Lower leg skin (tissue), 4 donors: Measurements from ENCODE around the gene KLHL6. TPM values are rescaled to one million over a fixed set of nuclear protein-coding genes. Genes with fewer than 3 reads are reported as not detected.

Source experiments
- DNase-seq, 2 donors: peaks; one replicate each; pipeline ENCODE4 v3.0.0-alpha.2; 2019; ENCODE audit warnings: low spot score in 2 of 2
- H3K4me3 ChIP-seq: fragments of 200-600 bp; sonication (generic); 2 replicates; pipeline ENCODE4 v1.5.1; 2017; ENCODE audit warnings: mild to moderate bottlenecking, low read depth; ENCODE audit not compliant: poor library complexity, severe bottlenecking
- CTCF ChIP-seq, 3 donors: fragments of 450-650 bp; IDR thresholded peaks; one replicate each; pipeline ENCODE4 v1.5.1; 2016; ENCODE audit warnings: antibody characterized with exemption in 3 of 3, mild to moderate bottlenecking in 3 of 3, moderate library complexity in 2 of 3
- POLR2A ChIP-seq, 2 donors: fragments of 450-650 bp; IDR thresholded peaks; one replicate each; pipeline ENCODE4 v1.6.1; 2016 to 2017; ENCODE audit warnings: antibody characterized with exemption in 2 of 2, mild to moderate bottlenecking in 1 of 2, moderate library complexity in 1 of 2
- WGBS, 2 donors: methylation state at CpG; one replicate each; pipeline ENCODE4 v1.1.5; 2018; 5-methylcytosine and 5-hydroxymethylcytosine counted together
- intact Hi-C: fragments of 100-400 bp; cut with DNase I; formaldehyde crosslinking; loops from one replicate; pipeline ENCODE4 v1.15.0; 2023; ENCODE audit warnings: low total_unique reads
- total RNA-seq, 4 donors: library from RNA; depleted of rRNA; stranded (reverse); fragments of >200 nt; gene quantifications; one replicate each; pipeline ENCODE4 v1.1.0, GENCODE V29; 2016

KLHL6 gene
- total RNA-seq, 4 donors from 2014 or later = 0.10 to 0.58 (median 0.23) TPM

GRCh38 chr3:183508821-183509220 is 46.7 kb downstream of the KLHL6 start:
- intact Hi-C loops = no loop called here
- no peak for TF ChIP-seq CTCF (IDR thresholded peaks at IDR 0.05)
- no peak for TF ChIP-seq POLR2A (IDR thresholded peaks at IDR 0.05)
- no peak for DNase-seq
- no peak overlapping the region for H3K4me3 ChIP-seq
- WGBS, 2 donors = 71 to 85% methylated on average over 2 of the region's 2 CpGs

GRCh38 chr3:183507551-183507950 is 48.0 kb downstream of the KLHL6 start:
- TF ChIP-seq CTCF (IDR thresholded peaks at IDR 0.05) (no peak), POLR2A (IDR thresholded peaks at IDR 0.05) (no peak)
- intact Hi-C loops = no loop called here
- 94 to 97% methylated on average over 11 of the region's 11 CpGs for WGBS, 2 donors
- no peak overlapping the region for H3K4me3 ChIP-seq
- peak in 1 of 2 donors; percentile 67 for DNase-seq

GRCh38 chr3:183506674-183507320 is 48.7 kb downstream of the KLHL6 start:
- intact Hi-C loops = no loop called here
- TF ChIP-seq POLR2A (IDR thresholded peaks at IDR 0.05) (no peak), CTCF (IDR thresholded peaks at IDR 0.05) (no peak)
- peak in 1 of 2 donors; percentile 29 for DNase-seq
- no peak overlapping the region for H3K4me3 ChIP-seq
- WGBS, 2 donors = 74 to 86% methylated on average over 3 of the region's 3 CpGs

GRCh38 chr3:183504597-183504996 is 50.9 kb downstream of the KLHL6 start:
- 93 to 100% methylated on average over 1 of the region's 1 CpG for WGBS, 2 donors
- TF ChIP-seq CTCF (IDR thresholded peaks at IDR 0.05) (no peak), POLR2A (IDR thresholded peaks at IDR 0.05) (no peak)
- intact Hi-C loops = no loop called here
- no peak for DNase-seq
- no peak overlapping the region for H3K4me3 ChIP-seq

- H3K4me3 ChIP-seq = no peak overlapping the region
- no peak for TF ChIP-seq POLR2A (IDR thresholded peaks at IDR 0.05)
- no peak for TF ChIP-seq CTCF (IDR thresholded peaks at IDR 0.05)
- 76 to 86% methylated on average over 1 of the region's 1 CpG for WGBS, 2 donors
- intact Hi-C loops = no loop called here
- DNase-seq = peak in 1 of 2 donors; percentile 14
Measured at GRCh38 chr3:183503746-183504145, 51.8 kb downstream of the KLHL6 start.
